GM12864 (cell line): Measurements from ENCODE around the gene AK8.

Experiments
- DNase-seq: peaks from one replicate; pipeline ENCODE4 v3.0.0-alpha.2; 2011; ENCODE audit warnings: low read depth
- H3K4me3 ChIP-seq: 2 replicates; pipeline ENCODE4 v1.5.1; 2011; ENCODE audit warnings: mild to moderate bottlenecking, low read depth, low read length, control low read depth
- CTCF ChIP-seq: IDR thresholded peaks from 2 replicates; pipeline ENCODE4 v1.5.1; 2011; ENCODE audit warnings: low read depth, mild to moderate bottlenecking, moderate library complexity, low read length, control low read depth, inconsistent platforms; ENCODE audit errors: missing control alignments

Gene AK8

GRCh38 chr9:132801659-132802058 is 76.4 kb downstream of the AK8 start:
- no peak overlapping the region for H3K4me3 ChIP-seq
- no peak for DNase-seq
- TF ChIP-seq CTCF: no peak

GRCh38 chr9:132800038-132800648 is 77.9 kb downstream of the AK8 start:
- DNase-seq: peak; percentile 26
- peak; percentile 84 for TF ChIP-seq CTCF
- H3K4me3 ChIP-seq: no peak overlapping the region

- no peak overlapping the region for H3K4me3 ChIP-seq
- no peak for TF ChIP-seq CTCF
- DNase-seq: no peak
These were observed 79.0 kb downstream of the AK8 start for GRCh38 chr9:132798817-132799790.

- no peak for DNase-seq
- no peak for TF ChIP-seq CTCF
These were observed 80.0 kb downstream of the AK8 start for GRCh38 chr9:132797861-132798659.

GRCh38 chr9:132795511-132796303 is 82.4 kb downstream of the AK8 start:
- TF ChIP-seq CTCF: no peak

More at GRCh38 chr9:132797861-132798659, 80.0 kb downstream of the AK8 start:
- no peak overlapping the region for H3K4me3 ChIP-seq

GRCh38 chr9:132794730-132795380 is 83.2 kb downstream of the AK8 start:
- no peak for DNase-seq
- TF ChIP-seq CTCF: no peak
- H3K4me3 ChIP-seq: no peak overlapping the region

More at GRCh38 chr9:132795511-132796303, 82.4 kb downstream of the AK8 start:
- no peak for DNase-seq
- H3K4me3 ChIP-seq: no peak overlapping the region
